SK-N-SH treated with all-trans-retinoic acid at 6 μM for 48 hours (cell line): ENCODE measurements around the gene ZNF518A.

ENCODE experiments used
- ATAC-seq: fragments of 200-7000 bp; cut with Tn5 transposase; 3 replicates; pipeline ENCODE4 v1.9.1; 2020; ENCODE audit warnings: mild to moderate bottlenecking, moderate library complexity
- ARNTL ChIP-seq: fragments of 450-650 bp; formaldehyde crosslinking; IDR thresholded peaks from 2 replicates; pipeline ENCODE4 v1.5.0; 2020; ENCODE audit warnings: low read depth, mild to moderate bottlenecking, moderate library complexity, borderline replicate concordance
- BACH2 ChIP-seq: fragments of 250-450 bp; sonication (Bioruptor Pico); IDR thresholded peaks from 2 replicates; pipeline ENCODE4 v1.9.0; 2021; ENCODE audit warnings: mild to moderate bottlenecking, borderline replicate concordance
- CSDC2 ChIP-seq: fragments of 250-450 bp; sonication (Bioruptor Pico); IDR thresholded peaks from 2 replicates; pipeline ENCODE4 v1.5.0; 2020; ENCODE audit warnings: mild to moderate bottlenecking, moderate library complexity
- GLIS3 ChIP-seq: fragments of 250-450 bp; sonication (Bioruptor Pico); IDR thresholded peaks from 2 replicates; pipeline ENCODE4 v1.5.0; 2020; ENCODE audit warnings: mild to moderate bottlenecking, moderate library complexity
- ISL1 ChIP-seq: fragments of 250-450 bp; sonication (Bioruptor Pico); IDR thresholded peaks from 2 replicates; pipeline ENCODE4 v2.1.2; 2022; ENCODE audit warnings: mild to moderate bottlenecking, moderate library complexity
- OSR1 ChIP-seq: fragments of 250-450 bp; sonication (Bioruptor Pico); IDR thresholded peaks from 2 replicates; pipeline ENCODE4 v1.8.0; 2022; ENCODE audit warnings: moderate library complexity, mild to moderate bottlenecking, inconsistent platforms
- PPARA ChIP-seq: fragments of 250-450 bp; sonication (Bioruptor Pico); IDR thresholded peaks from 2 replicates; pipeline ENCODE4 v1.5.0; 2020; ENCODE audit warnings: mild to moderate bottlenecking, borderline replicate concordance
- RARB ChIP-seq: fragments of 250-450 bp; sonication (Bioruptor Pico); IDR thresholded peaks from 2 replicates; pipeline ENCODE4 v1.8.0; 2021; ENCODE audit warnings: mild to moderate bottlenecking, moderate library complexity
- SNAI2 ChIP-seq: fragments of 250-450 bp; sonication (Bioruptor Pico); IDR thresholded peaks from 2 replicates; pipeline ENCODE4 v1.5.0; 2020; ENCODE audit warnings: mild to moderate bottlenecking, moderate library complexity
- TCF4 ChIP-seq: fragments of 250-450 bp; sonication (Bioruptor Pico); IDR thresholded peaks from 2 replicates; pipeline ENCODE4 v1.8.0; 2021; ENCODE audit warnings: mild to moderate bottlenecking, moderate library complexity, borderline replicate concordance
- TOX ChIP-seq: fragments of 250-450 bp; sonication (Bioruptor Pico); IDR thresholded peaks from 2 replicates; pipeline ENCODE4 v1.8.0; 2021; ENCODE audit warnings: mild to moderate bottlenecking, moderate library complexity, borderline replicate concordance
- ZC3H10 ChIP-seq: fragments of 250-450 bp; sonication (Bioruptor Pico); IDR thresholded peaks from 2 replicates; pipeline ENCODE4 v1.5.1; 2021; ENCODE audit warnings: mild to moderate bottlenecking, moderate library complexity
- ZFP3 ChIP-seq: fragments of 250-450 bp; sonication (Bioruptor Pico); IDR thresholded peaks from 2 replicates; pipeline ENCODE4 v1.5.0; 2020; ENCODE audit warnings: mild to moderate bottlenecking, moderate library complexity
- ZFP30 ChIP-seq: fragments of 450-650 bp; formaldehyde crosslinking; IDR thresholded peaks from 2 replicates; pipeline ENCODE4 v1.5.0; 2022; ENCODE audit warnings: mild to moderate bottlenecking, moderate library complexity
- ZNF565 ChIP-seq: fragments of 450-650 bp; formaldehyde crosslinking; conservative IDR thresholded peaks from 2 replicates; pipeline ENCODE4 v1.5.0; 2020; ENCODE audit warnings: low read depth, mild to moderate bottlenecking, moderate library complexity
- ZNF70 ChIP-seq: fragments of 450-650 bp; formaldehyde crosslinking; IDR thresholded peaks from 2 replicates; pipeline ENCODE4 v1.5.0; 2020; ENCODE audit warnings: mild to moderate bottlenecking, moderate library complexity
- ZNF8 ChIP-seq: fragments of 450-650 bp; formaldehyde crosslinking; IDR thresholded peaks from 2 replicates; pipeline ENCODE4 v1.5.0; 2020; ENCODE audit warnings: mild to moderate bottlenecking, moderate library complexity
- TF ChIP-seq, protein P1 (sequence below): fragments of 250-450 bp; sonication (Bioruptor Pico); IDR thresholded peaks from 2 replicates; pipeline ENCODE4 v1.5.1; 2020; ENCODE audit warnings: low read depth, mild to moderate bottlenecking, moderate library complexity
- TF ChIP-seq, protein P2 (sequence below): fragments of 250-450 bp; sonication (Bioruptor Pico); IDR thresholded peaks from 2 replicates; pipeline ENCODE4 v1.8.0; 2020; ENCODE audit warnings: mild to moderate bottlenecking, moderate library complexity, borderline replicate concordance
- TF ChIP-seq, protein P3 (sequence below): fragments of 250-450 bp; sonication (Bioruptor Pico); IDR thresholded peaks from 2 replicates; pipeline ENCODE4 v1.8.0; 2021; ENCODE audit warnings: low read depth, mild to moderate bottlenecking, moderate library complexity, borderline replicate concordance

Gene ZNF518A

DNA sequence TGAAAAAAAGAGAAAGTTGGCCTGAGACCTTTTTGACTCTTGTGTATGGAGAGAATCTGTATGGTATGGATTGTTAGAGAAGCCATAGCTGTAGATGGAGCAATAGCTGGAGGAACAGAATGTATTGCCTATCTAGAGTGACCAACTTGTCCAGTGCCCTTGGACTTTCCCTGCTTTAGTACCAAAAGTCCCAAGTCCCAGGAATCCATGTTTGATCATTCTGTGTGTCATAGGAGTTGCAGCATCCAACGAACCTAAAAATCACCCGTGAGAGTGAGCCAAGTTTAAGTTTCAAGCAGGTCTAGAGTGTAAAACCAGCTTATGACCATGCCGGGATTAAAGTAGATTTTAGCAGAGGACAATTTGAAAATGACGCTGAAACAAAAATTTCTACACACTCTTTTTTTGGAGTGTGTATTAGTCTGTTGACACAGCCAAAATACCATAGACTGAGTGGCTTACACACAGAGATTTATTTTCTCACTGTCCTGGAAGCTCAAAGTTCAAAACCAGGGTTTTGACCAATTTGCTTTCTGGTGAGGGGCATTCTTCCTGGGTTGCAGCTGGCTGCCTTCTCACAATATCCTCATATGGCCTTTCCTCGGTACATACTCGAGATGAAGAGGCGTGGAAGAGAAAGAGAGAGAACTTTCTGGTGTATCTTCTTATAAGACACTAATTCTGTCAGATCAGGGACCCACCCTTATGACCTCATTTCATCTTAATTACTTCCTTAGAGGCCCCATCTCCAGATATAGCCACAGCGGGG, 36.9 kb upstream of the ZNF518A start (continued):
- TF ChIP-seq OSR1 (CRISPR knock-in tag): no peak
- no peak for TF ChIP-seq ZNF8 (CRISPR knock-in tag)
- TF ChIP-seq ZFP30: no peak
- no peak for TF ChIP-seq TCF4 (CRISPR knock-in tag)
- no peak for TF ChIP-seq BACH2 (CRISPR knock-in tag)
- no peak for TF ChIP-seq ARNTL (CRISPR knock-in tag)

DNA sequence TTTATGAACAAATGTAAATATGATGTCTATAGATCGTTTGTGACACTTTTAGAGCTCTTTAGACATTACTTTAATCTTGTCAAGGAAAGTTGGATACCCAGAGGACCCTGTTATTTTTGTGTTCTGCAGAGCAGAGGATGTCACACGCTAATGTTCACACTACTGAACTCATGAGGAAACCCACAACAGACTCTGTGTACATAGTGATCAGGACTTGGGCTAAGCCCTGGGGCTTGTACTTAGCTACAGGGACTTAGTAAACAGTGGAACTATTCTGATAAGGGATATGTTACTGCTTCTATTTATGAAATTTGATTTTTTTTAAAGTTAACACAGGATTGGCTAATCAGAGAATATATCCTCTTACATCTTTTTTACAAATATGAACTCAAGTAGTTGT, 36.1 kb upstream of the ZNF518A start:
- no peak for ATAC-seq
- no peak for TF ChIP-seq SNAI2 (CRISPR knock-in tag)
- no peak for TF ChIP-seq ZC3H10 (CRISPR knock-in tag)
- TF ChIP-seq, protein P1, sequence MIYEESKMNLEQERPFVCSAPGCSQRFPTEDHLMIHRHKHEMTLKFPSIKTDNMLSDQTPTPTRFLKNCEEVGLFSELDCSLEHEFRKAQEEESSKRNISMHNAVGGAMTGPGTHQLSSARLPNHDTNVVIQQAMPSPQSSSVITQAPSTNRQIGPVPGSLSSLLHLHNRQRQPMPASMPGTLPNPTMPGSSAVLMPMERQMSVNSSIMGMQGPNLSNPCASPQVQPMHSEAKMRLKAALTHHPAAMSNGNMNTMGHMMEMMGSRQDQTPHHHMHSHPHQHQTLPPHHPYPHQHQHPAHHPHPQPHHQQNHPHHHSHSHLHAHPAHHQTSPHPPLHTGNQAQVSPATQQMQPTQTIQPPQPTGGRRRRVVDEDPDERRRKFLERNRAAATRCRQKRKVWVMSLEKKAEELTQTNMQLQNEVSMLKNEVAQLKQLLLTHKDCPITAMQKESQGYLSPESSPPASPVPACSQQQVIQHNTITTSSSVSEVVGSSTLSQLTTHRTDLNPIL (CRISPR knock-in tag): no peak
- TF ChIP-seq OSR1 (CRISPR knock-in tag): no peak
- no peak for TF ChIP-seq ZFP3
- TF ChIP-seq TCF4 (CRISPR knock-in tag): no peak
- TF ChIP-seq, protein P2, sequence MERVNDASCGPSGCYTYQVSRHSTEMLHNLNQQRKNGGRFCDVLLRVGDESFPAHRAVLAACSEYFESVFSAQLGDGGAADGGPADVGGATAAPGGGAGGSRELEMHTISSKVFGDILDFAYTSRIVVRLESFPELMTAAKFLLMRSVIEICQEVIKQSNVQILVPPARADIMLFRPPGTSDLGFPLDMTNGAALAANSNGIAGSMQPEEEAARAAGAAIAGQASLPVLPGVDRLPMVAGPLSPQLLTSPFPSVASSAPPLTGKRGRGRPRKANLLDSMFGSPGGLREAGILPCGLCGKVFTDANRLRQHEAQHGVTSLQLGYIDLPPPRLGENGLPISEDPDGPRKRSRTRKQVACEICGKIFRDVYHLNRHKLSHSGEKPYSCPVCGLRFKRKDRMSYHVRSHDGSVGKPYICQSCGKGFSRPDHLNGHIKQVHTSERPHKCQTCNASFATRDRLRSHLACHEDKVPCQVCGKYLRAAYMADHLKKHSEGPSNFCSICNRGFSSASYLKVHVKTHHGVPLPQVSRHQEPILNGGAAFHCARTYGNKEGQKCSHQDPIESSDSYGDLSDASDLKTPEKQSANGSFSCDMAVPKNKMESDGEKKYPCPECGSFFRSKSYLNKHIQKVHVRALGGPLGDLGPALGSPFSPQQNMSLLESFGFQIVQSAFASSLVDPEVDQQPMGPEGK (CRISPR knock-in tag): no peak
- no peak for TF ChIP-seq ZFP30
- no peak for TF ChIP-seq ZNF565 (CRISPR knock-in tag)

DNA sequence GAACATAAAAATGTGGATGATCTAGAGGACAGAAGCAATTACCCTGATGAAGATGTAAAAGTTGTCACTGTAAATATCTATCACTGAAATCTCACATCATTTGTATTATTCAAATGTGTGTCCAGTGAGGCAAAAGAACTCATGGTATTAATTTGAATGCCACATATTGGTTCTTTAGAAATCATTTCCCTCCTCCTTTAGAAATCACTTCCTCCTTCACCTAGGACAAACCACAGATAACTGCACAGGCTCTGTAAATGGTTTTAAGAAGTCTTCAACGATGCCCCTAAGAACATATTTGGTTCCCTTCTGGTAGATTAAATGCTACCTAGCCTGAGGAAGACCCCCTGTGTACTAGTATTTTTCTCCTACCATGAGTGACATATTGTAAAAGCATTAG, 33.1 kb upstream of the ZNF518A start:
- TF ChIP-seq, protein P3, sequence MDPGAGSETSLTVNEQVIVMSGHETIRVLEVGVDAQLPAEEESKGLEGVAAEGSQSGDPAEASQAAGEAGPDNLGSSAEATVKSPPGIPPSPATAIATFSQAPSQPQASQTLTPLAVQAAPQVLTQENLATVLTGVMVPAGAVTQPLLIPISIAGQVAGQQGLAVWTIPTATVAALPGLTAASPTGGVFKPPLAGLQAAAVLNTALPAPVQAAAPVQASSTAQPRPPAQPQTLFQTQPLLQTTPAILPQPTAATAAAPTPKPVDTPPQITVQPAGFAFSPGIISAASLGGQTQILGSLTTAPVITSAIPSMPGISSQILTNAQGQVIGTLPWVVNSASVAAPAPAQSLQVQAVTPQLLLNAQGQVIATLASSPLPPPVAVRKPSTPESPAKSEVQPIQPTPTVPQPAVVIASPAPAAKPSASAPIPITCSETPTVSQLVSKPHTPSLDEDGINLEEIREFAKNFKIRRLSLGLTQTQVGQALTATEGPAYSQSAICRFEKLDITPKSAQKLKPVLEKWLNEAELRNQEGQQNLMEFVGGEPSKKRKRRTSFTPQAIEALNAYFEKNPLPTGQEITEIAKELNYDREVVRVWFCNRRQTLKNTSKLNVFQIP: no peak
- no peak for TF ChIP-seq OSR1 (CRISPR knock-in tag)
- no peak for TF ChIP-seq PPARA (CRISPR knock-in tag)
- no peak for TF ChIP-seq TCF4 (CRISPR knock-in tag)
- no peak for TF ChIP-seq GLIS3
- TF ChIP-seq, protein P1 (CRISPR knock-in tag): no peak
- no peak for TF ChIP-seq RARB (CRISPR knock-in tag)
- TF ChIP-seq ARNTL (CRISPR knock-in tag): no peak
- TF ChIP-seq ISL1 (CRISPR knock-in tag): no peak
- TF ChIP-seq ZFP30: no peak
- no peak for TF ChIP-seq ZFP3
- TF ChIP-seq, protein P2 (CRISPR knock-in tag): no peak
- TF ChIP-seq ZNF565 (CRISPR knock-in tag): no peak
- no peak for TF ChIP-seq TOX (CRISPR knock-in tag)
- TF ChIP-seq SNAI2 (CRISPR knock-in tag): no peak
- no peak for TF ChIP-seq BACH2 (CRISPR knock-in tag)
- TF ChIP-seq CSDC2 (CRISPR knock-in tag): no peak
- no peak for TF ChIP-seq ZNF70 (CRISPR knock-in tag)
- ATAC-seq: no peak
